ENCODE data around the gene CDK13. TPM values are rescaled to one million over a fixed set of nuclear protein-coding genes. Genes with fewer than 3 reads are reported as not detected.

Gene CDK13
- total RNA-seq, 1 donor = 109 TPM

GRCh38 chr7:39948375-39948955 lies 1.6 kb upstream of the CDK13 start:
- H4K20me1 ChIP-seq (ENCODE audit: insufficient read depth, low read length) = peaks cover 24% of the 10 kb centered on the region
- H3K27ac ChIP-seq (ENCODE audit: low read depth, low read length) = peak overlapping the region; percentile 97
- DNase-seq (ENCODE audit: insufficient read length, low spot score, missing footprints) = no peak
- no peaks in the 10 kb centered on the region for H3K36me3 ChIP-seq (ENCODE audit: insufficient read depth, low read length)
- H3K27me3 ChIP-seq (ENCODE audit: insufficient read depth, low read length) = no peaks in the 10 kb centered on the region
- H3K9me3 ChIP-seq (ENCODE audit: low read depth, low read length) = no peaks in the 10 kb centered on the region
- no peaks in the 10 kb centered on the region for H3K4me1 ChIP-seq (ENCODE audit: insufficient read depth, low read length)
- peak overlapping the region; percentile 96 for H3K4me3 ChIP-seq (ENCODE audit: insufficient read depth, low read length)
- H2AFZ ChIP-seq (ENCODE audit: low read length) = peak overlapping the region; percentile 99
- H3K79me2 ChIP-seq (ENCODE audit: insufficient read depth, low read length) = peaks cover 34% of the 10 kb centered on the region
- TF ChIP-seq CTCF (IDR thresholded peaks at IDR 0.05; ENCODE audit: extremely low read depth, low read depth, low read length) = no peak
- peak overlapping the region; percentile 97 for H3K4me2 ChIP-seq (ENCODE audit: insufficient read depth, low read length)

- H3K36me3 ChIP-seq (ENCODE audit: insufficient read depth, low read length) = no peaks in the 10 kb centered on the region
- DNase-seq (ENCODE audit: insufficient read length, low spot score, missing footprints) = peak; percentile 99
- no peak for TF ChIP-seq CTCF (IDR thresholded peaks at IDR 0.05; ENCODE audit: extremely low read depth, low read depth, low read length)
- H2AFZ ChIP-seq (ENCODE audit: low read length) = peak overlapping the region; percentile 99
- peak overlapping the region; percentile 97 for H3K27ac ChIP-seq (ENCODE audit: low read depth, low read length)
- H3K4me3 ChIP-seq (ENCODE audit: insufficient read depth, low read length) = peak overlapping the region; percentile 96
- H3K9me3 ChIP-seq (ENCODE audit: low read depth, low read length) = no peaks in the 10 kb centered on the region
- H3K27me3 ChIP-seq (ENCODE audit: insufficient read depth, low read length) = no peaks in the 10 kb centered on the region
- H3K4me2 ChIP-seq (ENCODE audit: insufficient read depth, low read length) = peak overlapping the region; percentile 97
- peaks cover 42% of the 10 kb centered on the region for H3K79me2 ChIP-seq (ENCODE audit: insufficient read depth, low read length)
- H4K20me1 ChIP-seq (ENCODE audit: insufficient read depth, low read length) = peaks cover 31% of the 10 kb centered on the region
- peaks cover 4% of the 10 kb centered on the region for H3K4me1 ChIP-seq (ENCODE audit: insufficient read depth, low read length)
Measured at GRCh38 chr7:39948956-39949928, 814 bp upstream of the CDK13 start.

GRCh38 chr7:39950473-39951225 lies 593 bp downstream of the CDK13 start:
- TF ChIP-seq CTCF (IDR thresholded peaks at IDR 0.05; ENCODE audit: extremely low read depth, low read depth, low read length) = no peak
- Histone ChIP-seq H3K4me1 (ENCODE audit: insufficient read depth, low read length) (peaks cover 8% of the 10 kb centered on the region), H3K27ac (ENCODE audit: low read depth, low read length) (peak overlapping the region; percentile 97), H3K27me3 (ENCODE audit: insufficient read depth, low read length) (no peaks in the 10 kb centered on the region), H3K4me3 (ENCODE audit: insufficient read depth, low read length) (peak overlapping the region; percentile 96), H4K20me1 (ENCODE audit: insufficient read depth, low read length) (peaks cover 45% of the 10 kb centered on the region), H3K79me2 (ENCODE audit: insufficient read depth, low read length) (peaks cover 56% of the 10 kb centered on the region), H3K9me3 (ENCODE audit: low read depth, low read length) (no peaks in the 10 kb centered on the region), H3K4me2 (ENCODE audit: insufficient read depth, low read length) (peak overlapping the region; percentile 83), H3K36me3 (ENCODE audit: insufficient read depth, low read length) (no peaks in the 10 kb centered on the region), H2AFZ (ENCODE audit: low read length) (peak overlapping the region; percentile 95)
- DNase-seq (ENCODE audit: insufficient read length, low spot score, missing footprints) = peak; percentile 78
